K562 (cell line): ENCODE results near the gene DUSP28. TPM values are rescaled to one million over a fixed set of nuclear protein-coding genes. Genes with fewer than 3 reads are reported as not detected.

ENCODE experiments used
- ATAC-seq: fragments of 200-7000 bp; cut with Tn5 transposase; 3 replicates; pipeline ENCODE4 v1.9.1; 2020; ENCODE audit warnings: moderate library complexity
- BruUV-seq: library from RNA; stranded (reverse); fragments of 400-500 nt; replicated peaks from 2 replicates; lab custom pipeline; 2021; lab: Mats Ljungman, UMichigan
- CTCF ChIA-PET: fragments of 300-600 bp; formaldehyde crosslinking; extraction: SDS; loops from one replicate; lab custom pipeline; 2021; ENCODE audit warnings: low intra/inter-chr PET ratio; lab: Yijun Ruan, JAX
- POLR2A ChIA-PET: fragments of 300-600, 350-650 bp; sonication (Branson Sonifier 250); formaldehyde crosslinking; extraction: SDS; loops from one replicate; lab custom pipeline; 2021; ENCODE audit warnings: antibody characterized with exemption, inconsistent platforms; lab: Yijun Ruan, JAX
- DNase-seq, 4 experiments: peaks; one replicate each; pipeline versions ENCODE4 v3.0.0 to v3.0.0-alpha.2; 2011 to 2018; ENCODE audit warnings: low spot score in 3 of 4, mixed read lengths in 3 of 4; ENCODE audit errors: extremely low read depth in 1 of 4
- FAIRE-seq: peaks from 2 replicates; lab custom pipeline; 2011; peaks lifted over from hg19 to GRCh38; lab: Jason Lieb, UNC
- H2AFZ ChIP-seq: 2 replicates; pipeline ENCODE4 v1.6.0; 2011; ENCODE audit warnings: low read depth, low read length, control low read depth, inconsistent platforms
- H3K27ac ChIP-seq: fragments of 200-600 bp; 3 replicates; pipeline ENCODE4 v1.8.0; 2011; ENCODE audit warnings: low read depth, mild to moderate bottlenecking, control low read depth, inconsistent platforms, low read length, moderate library complexity, mixed read lengths; ENCODE audit errors: extremely low read depth
- H3K27me3 ChIP-seq, 2 experiments: fragments of 300-600 bp in 1 of 2; 2 replicates in 1 of 2; 3 replicates in 1 of 2; pipeline versions ENCODE4 v1.6.0 to v1.8.0; 2011; ENCODE audit warnings: inconsistent platforms in 2 of 2, low read length in 2 of 2, mild to moderate bottlenecking in 1 of 2, mixed read lengths in 1 of 2, moderate library complexity in 1 of 2; ENCODE audit not compliant: control insufficient read depth in 2 of 2, insufficient read depth in 2 of 2
- H3K36me3 ChIP-seq: fragments of 300-600 bp; 3 replicates; pipeline ENCODE4 v1.8.0; 2011; ENCODE audit warnings: mild to moderate bottlenecking, low read length, inconsistent platforms; ENCODE audit not compliant: control insufficient read depth, insufficient read depth
- H3K4me1 ChIP-seq, 2 experiments: fragments of 200-600 bp in 1 of 2; replicated peaks in 1 of 2; 2 replicates in 1 of 2; 3 replicates in 1 of 2; pipeline versions ENCODE4 v1.5.1 to v1.8.0; 2011; ENCODE audit warnings: inconsistent platforms in 2 of 2, low read length in 2 of 2, mild to moderate bottlenecking in 1 of 2, mixed read lengths in 1 of 2, moderate library complexity in 1 of 2; ENCODE audit not compliant: control insufficient read depth in 2 of 2, insufficient read depth in 2 of 2
- H3K4me2 ChIP-seq: 2 replicates; pipeline ENCODE4 v1.6.1; 2011; ENCODE audit warnings: low read length, control low read depth, inconsistent platforms, mixed read lengths; ENCODE audit not compliant: insufficient read depth
- H3K4me3 ChIP-seq: fragments of 200-600 bp; sonication (generic), shearing (Covaris generic); 2 replicates; pipeline ENCODE4 v1.5.1; 2016; ENCODE audit warnings: control low read depth, inconsistent platforms
- H3K79me2 ChIP-seq: fragments of 200-600 bp; 3 replicates; pipeline ENCODE4 v1.8.0; 2011; ENCODE audit warnings: low read length, inconsistent platforms; ENCODE audit not compliant: control insufficient read depth, insufficient read depth
- H3K9ac ChIP-seq, 2 experiments: 2 replicates each; pipeline versions ENCODE4 v1.6.0 to v1.6.1; 2011; ENCODE audit warnings: low read depth in 2 of 2, low read length in 2 of 2, control low read depth in 1 of 2, inconsistent platforms in 1 of 2, mild to moderate bottlenecking in 1 of 2, mixed read lengths in 1 of 2; ENCODE audit not compliant: insufficient read depth in 1 of 2
- H3K9me1 ChIP-seq: one replicate; pipeline ENCODE4 v1.6.0; 2011; ENCODE audit warnings: inconsistent platforms, mild to moderate bottlenecking, low read length, moderate library complexity; ENCODE audit not compliant: control insufficient read depth, insufficient read depth
- H3K9me3 ChIP-seq: replicated peaks from 2 replicates; pipeline ENCODE4 v1.5.1; 2011; ENCODE audit warnings: low read depth, low read length, inconsistent platforms; ENCODE audit not compliant: control insufficient read depth, insufficient read depth
- H4K20me1 ChIP-seq: replicated peaks from 2 replicates; pipeline ENCODE4 v1.6.1; 2011; ENCODE audit warnings: low read length, inconsistent platforms, mixed read lengths; ENCODE audit not compliant: control insufficient read depth, insufficient read depth
- CLOCK ChIP-seq: fragments of 250-450 bp; sonication (Bioruptor Pico); IDR thresholded peaks from 2 replicates; pipeline ENCODE4 v1.4.0; 2020; ENCODE audit warnings: mild to moderate bottlenecking, moderate library complexity, borderline replicate concordance
- CREM ChIP-seq: IDR thresholded peaks from 2 replicates; pipeline ENCODE4 v1.6.1; 2014; ENCODE audit warnings: antibody characterized with exemption, low read depth
- EP400 ChIP-seq: fragments of 450-650 bp; IDR thresholded peaks from 2 replicates; pipeline ENCODE4 v1.6.1; 2017; ENCODE audit warnings: antibody characterized with exemption, mild to moderate bottlenecking, moderate library complexity
- HMBOX1 ChIP-seq: sonication (generic); IDR thresholded peaks from 2 replicates; pipeline ENCODE4 v1.6.1; 2016
- HNRNPH1 ChIP-seq: fragments of 200-400 bp; formaldehyde crosslinking; optimal IDR thresholded peaks from 2 replicates; pipeline ENCODE3; 2017; ENCODE audit warnings: low read depth, mild to moderate bottlenecking, low read length, moderate library complexity
- PCBP2 ChIP-seq: fragments of 200-400 bp; formaldehyde crosslinking; IDR thresholded peaks from 2 replicates; pipeline ENCODE4 v1.6.1; 2018; ENCODE audit warnings: low read length, low read depth, mild to moderate bottlenecking, moderate library complexity; ENCODE audit not compliant: poor library complexity, severe bottlenecking
- PYGO2 ChIP-seq: fragments of 450-650 bp; IDR thresholded peaks from 2 replicates; pipeline ENCODE4 v1.6.1; 2016; ENCODE audit warnings: mild to moderate bottlenecking, missing genetic modification characterization, moderate library complexity, missing compliant biosample characterization
- SIRT6 ChIP-seq: IDR thresholded peaks from one replicate; pipeline ENCODE4 v1.6.1; 2012; ENCODE audit warnings: low read depth, mild to moderate bottlenecking, control low read depth, inconsistent platforms, low read length, moderate library complexity
- SP2 ChIP-seq: IDR thresholded peaks from 2 replicates; pipeline ENCODE4 v1.6.1; 2011; ENCODE audit warnings: mild to moderate bottlenecking, low read depth, low read length, moderate library complexity; ENCODE audit not compliant: poor library complexity, severe bottlenecking; ENCODE audit errors: extremely low read depth
- STAT5A ChIP-seq: IDR thresholded peaks from 2 replicates; pipeline ENCODE4 v1.6.1; 2012; ENCODE audit warnings: low read length, inconsistent platforms, borderline replicate concordance
- TCF3 ChIP-seq: sonication (generic); formaldehyde crosslinking; IDR thresholded peaks from 2 replicates; pipeline ENCODE4 v1.4.0; 2020; ENCODE audit warnings: mild to moderate bottlenecking, missing genetic modification reagents
- U2AF1 ChIP-seq: fragments of 200-400 bp; formaldehyde crosslinking; optimal IDR thresholded peaks from 2 replicates; pipeline ENCODE3; 2017; ENCODE audit warnings: mild to moderate bottlenecking, low read depth, low read length, moderate library complexity
- WHSC1 ChIP-seq: IDR thresholded peaks from one replicate; pipeline ENCODE4 v1.6.1; 2012; ENCODE audit warnings: low read length, control low read depth, inconsistent platforms
- ZNF324 ChIP-seq: fragments of 250-450 bp; sonication (Bioruptor Pico); IDR thresholded peaks from 2 replicates; pipeline ENCODE4 v1.4.0; 2020; ENCODE audit warnings: mild to moderate bottlenecking
- WGBS: fragments of 100-300 bp; shearing (Covaris generic); methylation state at CpG from one replicate; pipeline ENCODE4 v1.1.6; 2016; ENCODE audit warnings: low coverage, mixed read lengths; ENCODE audit not compliant: insufficient coverage; ENCODE audit errors: missing lambda C conversion rate; 5-methylcytosine and 5-hydroxymethylcytosine counted together
- in situ Hi-C: fragments of 300-500 bp; cut with MboI; formaldehyde crosslinking; loops from 4 replicates; pipeline ENCODE4 v1.15.0; 2018; ENCODE audit warnings: inconsistent platforms, mixed read lengths
- intact Hi-C: fragments of 100-400 bp; cut with micrococcal nuclease; formaldehyde crosslinking; loops from 2 replicates; pipeline ENCODE4 v1.14.2; 2022
- polyA plus RNA-seq, 8 experiments: library from polyadenylated mRNA; depleted of rRNA in 4 of 8; stranded (reverse) in 5 of 8; unstranded in 3 of 8; fragments of >200 nt; fragmentation: Nextera tagmentation in 2 of 8; fragmentation: Illumina TruSeq in 1 of 8; extraction: Ambion mirVana in 2 of 8; extraction: Trizol in 1 of 8; gene quantifications; 2 replicates each; pipeline versions ENCODE4 v1.2.1 to v1.2.3, GENCODE V29; 2011 to 2014; ENCODE audit warnings: inconsistent platforms in 1 of 8, missing spikeins in 1 of 8
- total RNA-seq, 7 experiments: library from RNA; depleted of rRNA in 6 of 7; stranded (reverse); fragments of >200 nt in 6 of 7; fragmentation: Illumina TruSeq in 2 of 7; extraction: Trizol in 2 of 7; gene quantifications; 2 replicates each; pipeline versions ENCODE4 v1.2.1 to v1.2.3, GENCODE V29; 2011 to 2021; ENCODE audit warnings: low replicate concordance in 1 of 7

The DUSP28 gene
- total and polyA plus RNA-seq, 9 of the 15 experiments (the other 6 are each of a cell fraction or from before 2014, with no cell fraction given), result 2.8 to 8.1 (median 4.2) TPM

- no peaks in the 10 kb centered on the region for H3K9me3 ChIP-seq
- H3K27me3 ChIP-seq, result no peaks in the 10 kb centered on the region
- no peak for ATAC-seq
- no peaks in the 10 kb centered on the region for H3K79me2 ChIP-seq
- H3K9me1 ChIP-seq, result no peaks in the 10 kb centered on the region
- TF ChIP-seq HMBOX1 (no peak), SP2 (no peak), SIRT6 (no peak), EP400 (no peak), PYGO2 (tag) (no peak), STAT5A (no peak), U2AF1 (no peak), WHSC1 (no peak), ZNF324 (no peak), PCBP2 (no peak), CREM (no peak), CLOCK (CRISPR knock-in tag) (no peak), TCF3 (CRISPR knock-in tag) (no peak), HNRNPH1 (no peak)
- BruUV-seq, result no TSS peak
- CTCF ChIA-PET, result no interaction called here
- no peak overlapping the region for H2AFZ ChIP-seq
- intact Hi-C loops, result no loop called here
- 76% methylated on average over 10 of the region's 20 CpGs for WGBS
- H3K27ac ChIP-seq, result no peak overlapping the region
- no peak for FAIRE-seq
- in situ Hi-C loops, result no loop called here
- no peaks in the 10 kb centered on the region for H4K20me1 ChIP-seq
- H3K4me1 ChIP-seq, result peaks cover 4 to 32% of the 10 kb centered on the region in 2 experiments; a peak in 3 of 5 replicates
- no peak overlapping the region for H3K4me2 ChIP-seq
- H3K36me3 ChIP-seq, result peaks cover under 1% of the 10 kb centered on the region; the same call in 1 of the 3 replicates
- H3K9ac ChIP-seq, result no peak overlapping the region
- no peak overlapping the region for H3K4me3 ChIP-seq
- POLR2A ChIA-PET, result no interaction called here
- DNase-seq, result no peak
These were observed 41.1 kb downstream of the DUSP28 start for GRCh38 chr2:240601061-240601830.
